Stimulated activated CD4-positive, alpha-beta T cell treated with anti-CD3 and anti-CD28 coated beads, Interleukin-15, amount 100 ng/mL, for 24 hours (primary cell): ENCODE results near the gene CTSO.

Source experiments
- DNase-seq: peaks from one replicate; pipeline ENCODE4 v3.0.0-alpha.2; 2020

Gene CTSO, protein sequence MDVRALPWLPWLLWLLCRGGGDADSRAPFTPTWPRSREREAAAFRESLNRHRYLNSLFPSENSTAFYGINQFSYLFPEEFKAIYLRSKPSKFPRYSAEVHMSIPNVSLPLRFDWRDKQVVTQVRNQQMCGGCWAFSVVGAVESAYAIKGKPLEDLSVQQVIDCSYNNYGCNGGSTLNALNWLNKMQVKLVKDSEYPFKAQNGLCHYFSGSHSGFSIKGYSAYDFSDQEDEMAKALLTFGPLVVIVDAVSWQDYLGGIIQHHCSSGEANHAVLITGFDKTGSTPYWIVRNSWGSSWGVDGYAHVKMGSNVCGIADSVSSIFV

DNA sequence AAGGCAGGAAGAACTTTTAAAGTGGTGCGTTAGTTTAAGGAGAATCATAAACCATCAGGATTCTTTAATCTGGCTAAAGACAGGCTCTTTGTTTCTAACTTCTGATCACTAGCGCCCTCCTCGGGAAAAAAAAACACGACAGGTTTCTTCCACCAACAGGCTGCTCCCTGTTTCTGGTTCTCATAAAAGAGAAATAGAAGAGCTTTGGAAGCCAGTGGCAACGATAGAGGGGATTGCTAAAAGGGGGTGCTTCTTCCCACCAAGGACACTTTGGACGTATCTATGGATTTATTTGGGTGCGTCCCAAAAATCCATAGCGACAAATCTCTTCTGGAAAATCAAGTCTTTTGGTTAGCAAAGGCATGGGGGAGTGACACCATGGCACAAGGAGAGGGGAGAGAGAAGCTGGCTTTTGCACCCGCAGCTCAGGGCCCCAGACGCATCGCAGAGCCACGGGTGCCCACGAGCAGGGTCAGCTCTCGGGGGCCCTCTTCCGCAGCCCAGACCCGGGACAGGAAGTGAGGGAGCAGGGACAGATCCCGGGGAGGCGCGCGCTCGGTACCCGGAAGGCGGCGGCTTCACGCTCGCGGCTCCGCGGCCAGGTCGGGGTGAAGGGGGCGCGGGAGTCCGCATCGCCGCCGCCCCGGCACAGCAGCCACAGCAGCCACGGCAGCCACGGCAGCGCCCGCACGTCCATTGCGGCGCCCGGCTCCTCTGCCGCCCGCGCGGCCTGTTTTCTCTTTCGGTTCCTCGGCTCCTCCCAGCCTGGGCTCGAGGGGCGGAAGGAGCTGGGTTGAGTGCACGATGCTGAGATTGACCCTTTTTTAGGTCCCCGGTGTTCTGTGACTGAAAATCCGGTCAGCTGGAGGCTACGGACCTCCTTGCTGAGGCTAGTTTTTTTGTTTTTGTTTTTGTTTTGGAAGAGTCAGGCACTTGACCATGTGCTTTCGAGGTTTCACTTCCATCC is at the start of gene CTSO:
Gene CTSO (minus strand): TSS at position 716 of the 967 bp plus-strand sequence. CDS start 19 bp downstream, at position 697.
- DNase-seq: peak; percentile 78

DNA sequence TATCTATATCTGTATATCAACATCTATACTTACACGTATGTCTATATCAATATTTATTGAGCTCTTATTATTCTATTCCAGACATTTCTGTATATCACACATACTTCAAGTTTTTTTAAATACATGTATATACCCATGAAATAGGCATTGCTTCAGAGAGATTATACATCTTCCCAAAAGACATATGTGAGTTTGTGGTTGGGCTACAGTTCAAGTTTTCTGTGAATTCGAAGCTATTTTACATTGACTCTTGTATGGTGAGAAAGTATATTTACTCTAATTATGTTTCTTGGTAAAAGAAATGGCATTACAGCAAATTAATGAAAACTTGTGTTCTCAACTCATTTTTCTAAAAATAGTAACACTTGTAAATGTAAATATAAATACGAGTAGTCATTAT is 46.8 kb upstream of the CTSO start:
- no peak for DNase-seq

DNA sequence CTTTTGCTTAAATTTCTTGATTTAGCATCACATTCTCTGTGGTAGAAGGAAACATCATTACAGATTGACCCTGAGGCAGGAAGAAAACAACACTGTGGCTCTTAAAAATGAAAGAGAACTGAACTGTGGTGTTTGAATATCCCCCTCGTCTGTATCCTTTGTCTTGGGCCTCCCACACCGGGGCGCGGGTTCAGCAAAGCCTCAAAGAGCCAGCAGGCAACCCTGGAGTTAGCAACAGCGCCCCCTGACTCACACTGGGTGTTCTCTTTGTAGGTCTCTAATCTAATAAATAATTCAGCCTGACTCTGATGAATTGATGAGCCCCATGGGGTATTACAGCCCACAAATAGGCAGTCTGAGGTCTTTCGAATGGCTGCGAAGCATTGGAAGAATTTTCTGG is 46.1 kb upstream of the CTSO start:
- peak; percentile 2 for DNase-seq

DNA sequence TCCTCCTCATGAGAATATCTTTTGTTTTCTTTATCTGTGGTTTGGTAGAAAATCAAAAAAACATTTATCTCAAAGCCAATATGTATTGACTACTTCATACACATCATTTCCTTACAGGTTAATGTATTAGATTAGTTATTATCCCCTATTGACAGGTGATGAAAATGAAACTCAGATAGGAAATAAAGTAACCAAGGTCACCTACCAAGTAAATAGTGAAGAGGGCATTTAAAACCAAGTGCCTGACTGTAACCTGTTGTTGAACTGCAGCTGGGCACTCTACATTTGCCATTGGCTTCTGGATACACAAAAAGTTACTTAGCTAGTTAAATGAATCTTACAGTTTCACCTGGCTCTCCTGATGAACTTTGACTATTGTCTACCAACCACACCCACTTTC is 41.4 kb upstream of the CTSO start:
- no peak for DNase-seq

DNA sequence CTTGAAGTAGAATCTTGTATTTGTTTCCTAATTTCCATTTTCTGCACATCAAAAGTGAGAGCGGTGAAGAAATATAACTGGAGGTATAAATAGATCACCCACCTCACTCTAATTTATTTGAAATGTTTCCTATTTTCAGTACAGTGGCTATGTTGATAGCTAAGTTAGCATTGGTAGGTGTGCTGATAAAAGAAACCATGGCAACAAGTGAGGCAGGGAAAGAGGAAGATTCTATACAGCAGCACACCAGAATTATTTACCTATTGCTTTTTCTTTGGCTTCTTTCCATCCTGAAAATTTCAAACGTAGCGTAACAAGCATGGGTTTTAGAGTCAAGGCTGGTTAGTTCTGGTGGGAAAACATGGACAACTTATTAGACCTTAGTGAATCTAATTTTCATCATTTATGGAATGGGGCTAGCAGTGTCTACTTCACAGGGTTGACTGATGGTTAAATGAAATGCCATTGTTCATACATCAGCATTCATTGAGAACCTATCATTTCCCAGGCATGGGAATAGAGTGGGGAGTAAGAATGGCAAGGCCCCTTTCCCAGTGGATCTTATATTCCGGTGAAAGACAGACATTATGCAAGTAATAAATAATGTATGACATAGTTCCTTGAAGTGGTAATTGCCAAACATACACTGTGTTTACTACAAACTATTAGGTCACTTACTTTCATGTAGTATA is 30.6 kb upstream of the CTSO start:
- DNase-seq: no peak

DNA sequence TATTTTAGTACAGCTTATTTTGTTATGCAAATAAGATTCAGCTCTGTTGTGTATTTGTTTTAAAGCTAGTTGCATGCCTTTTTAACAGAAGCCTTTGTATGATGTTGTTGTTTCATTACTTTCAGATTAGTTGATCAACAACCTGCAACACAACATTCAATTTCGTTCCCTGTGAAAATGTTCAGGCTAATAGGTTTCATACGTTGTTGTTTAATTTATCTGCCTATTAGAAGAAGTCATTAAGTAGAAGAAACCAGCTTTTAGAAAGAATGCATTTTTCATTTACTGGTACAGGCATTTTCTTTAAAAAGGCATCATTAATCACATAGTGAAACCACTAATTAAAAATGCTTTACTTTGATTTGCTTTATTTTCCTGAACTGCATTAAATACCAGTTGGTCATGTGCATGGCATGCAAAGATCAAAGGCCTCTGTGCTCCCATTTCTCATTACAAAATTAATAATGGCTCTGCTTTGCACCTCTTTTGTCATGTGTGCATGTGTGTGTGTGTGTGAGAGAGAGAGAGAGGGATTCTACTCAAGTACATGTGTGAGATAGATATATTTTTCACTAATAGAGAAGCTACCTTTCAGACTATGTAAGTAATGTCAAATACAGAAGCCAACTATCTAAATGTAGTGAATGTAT is 29.2 kb upstream of the CTSO start:
- DNase-seq: no peak

DNA sequence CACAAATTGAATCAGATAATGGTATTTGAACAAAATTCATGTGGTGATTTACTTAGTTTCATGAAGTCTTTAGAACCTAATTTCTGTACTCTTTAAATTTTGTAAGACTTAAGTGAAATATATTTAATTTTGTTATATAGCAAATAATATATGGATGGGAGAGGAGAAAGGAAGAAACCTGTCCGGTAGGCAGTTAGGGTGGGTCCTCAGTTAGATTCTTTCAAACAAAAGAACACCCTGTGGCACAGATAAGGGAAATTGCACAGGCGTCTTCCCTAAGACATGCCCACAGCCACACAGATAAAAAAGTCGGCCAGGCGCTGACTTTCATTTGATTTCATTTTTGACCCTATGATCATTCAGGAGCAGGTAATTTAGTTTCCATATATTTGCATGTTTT is 25.1 kb upstream of the CTSO start:
- DNase-seq: no peak

DNA sequence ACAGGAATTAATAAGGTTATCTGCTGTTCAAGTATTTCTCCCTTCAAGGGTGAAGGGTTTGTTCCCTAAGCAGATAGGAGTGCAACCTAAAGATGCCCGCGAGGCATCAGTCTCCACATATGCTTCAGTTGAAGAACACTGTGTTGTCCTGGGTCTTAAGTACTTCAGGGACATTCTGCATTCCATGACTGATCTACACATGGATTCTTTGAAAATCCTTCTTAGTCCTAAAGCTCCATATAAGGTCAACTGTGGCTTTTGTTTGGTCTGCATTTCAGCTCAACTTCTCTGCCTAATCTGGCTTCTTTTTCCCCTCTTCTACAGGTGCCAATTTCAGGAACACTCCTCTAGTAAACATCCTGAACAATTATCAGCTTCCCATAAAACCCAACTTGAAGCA is 21.8 kb upstream of the CTSO start:
- DNase-seq: no peak

DNA sequence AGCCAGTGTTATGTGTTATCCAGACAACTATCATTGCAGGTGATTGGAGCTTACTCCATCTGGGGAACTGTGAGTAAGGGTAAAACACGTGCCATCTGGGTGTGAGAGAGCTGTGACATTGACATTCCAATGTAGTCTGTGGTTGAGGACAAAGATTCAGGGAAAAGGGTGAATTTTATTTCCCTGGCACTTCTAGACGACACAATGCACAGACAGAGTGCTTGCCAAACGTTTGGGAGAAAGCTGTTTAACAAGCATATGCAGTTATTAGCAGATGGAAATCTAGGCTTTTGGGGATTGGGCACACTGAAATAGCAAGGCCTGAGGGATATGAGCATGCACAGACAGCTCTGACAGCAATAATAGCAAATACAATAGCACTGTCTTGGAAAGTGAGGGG is 21.3 kb upstream of the CTSO start:
- no peak for DNase-seq

DNA sequence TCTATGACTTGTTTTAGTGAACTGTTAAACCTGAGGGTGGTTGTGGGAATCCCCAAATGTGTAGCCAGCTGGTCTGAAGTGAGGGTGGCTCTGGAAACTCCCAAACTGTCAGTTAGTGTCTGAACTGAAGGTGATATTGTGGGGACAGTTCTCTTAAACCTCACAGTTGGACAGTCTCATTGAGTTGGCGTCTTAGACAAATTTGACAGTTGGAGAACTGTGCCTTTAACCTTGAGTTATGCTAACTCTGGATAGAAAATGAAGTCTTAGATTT is 20.7 kb upstream of the CTSO start:
- no peak for DNase-seq

DNA sequence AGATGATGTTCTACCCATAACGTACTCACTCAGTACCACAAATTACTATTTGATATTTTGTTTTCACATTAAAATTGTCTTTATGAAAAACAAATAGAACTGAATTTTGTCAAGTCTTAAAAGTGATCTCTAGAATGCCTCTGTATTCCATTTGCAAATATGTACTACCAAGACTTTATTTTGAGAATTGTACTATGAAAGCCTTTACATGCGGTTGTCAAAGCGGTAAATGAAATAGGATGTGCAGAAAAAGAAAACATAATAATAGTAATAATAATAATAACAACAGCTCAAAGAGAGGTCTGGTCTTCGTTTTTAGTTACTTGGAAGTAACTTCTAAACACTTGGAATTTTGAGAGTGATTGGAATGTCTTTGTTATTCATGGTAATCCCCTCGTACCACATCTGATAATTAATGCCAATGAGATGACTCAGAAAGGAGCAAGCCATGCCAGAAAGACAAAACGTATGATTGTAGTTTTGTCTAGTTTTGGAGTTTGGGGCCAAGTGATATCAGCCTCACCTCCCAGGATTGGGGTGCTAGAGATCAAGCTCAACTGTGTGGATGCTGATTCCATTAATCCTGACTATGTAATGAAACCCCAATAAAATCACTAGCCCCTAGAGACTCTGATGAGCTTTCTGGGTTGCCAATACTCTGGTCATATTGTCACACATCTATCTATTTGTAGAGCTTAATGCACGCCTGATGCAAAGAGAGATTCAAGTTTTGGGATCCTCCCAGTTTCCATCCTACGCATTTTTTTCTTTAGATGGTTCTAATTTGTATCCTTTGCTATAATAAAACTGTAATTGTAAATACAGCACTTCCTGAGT is 20.2 kb upstream of the CTSO start:
- DNase-seq: no peak

DNA sequence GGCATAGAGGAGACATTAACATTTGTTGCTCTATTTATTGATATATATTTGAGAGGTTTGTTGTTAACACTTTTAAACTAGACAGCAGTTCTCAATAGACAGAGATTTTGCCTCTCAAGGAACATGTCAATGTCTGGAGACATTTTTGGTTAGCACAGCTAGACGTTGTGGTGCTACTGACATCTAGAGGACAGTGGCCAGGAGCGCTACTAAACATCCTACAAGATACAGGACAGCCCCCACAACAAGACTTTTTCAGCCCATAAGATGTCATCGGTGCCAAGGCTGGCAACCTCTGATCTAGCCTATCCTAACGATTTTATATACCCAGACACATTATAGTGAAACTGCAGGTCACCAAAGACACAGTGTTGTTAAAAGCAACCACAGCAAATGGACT is 18.4 kb upstream of the CTSO start:
- no peak for DNase-seq

DNA sequence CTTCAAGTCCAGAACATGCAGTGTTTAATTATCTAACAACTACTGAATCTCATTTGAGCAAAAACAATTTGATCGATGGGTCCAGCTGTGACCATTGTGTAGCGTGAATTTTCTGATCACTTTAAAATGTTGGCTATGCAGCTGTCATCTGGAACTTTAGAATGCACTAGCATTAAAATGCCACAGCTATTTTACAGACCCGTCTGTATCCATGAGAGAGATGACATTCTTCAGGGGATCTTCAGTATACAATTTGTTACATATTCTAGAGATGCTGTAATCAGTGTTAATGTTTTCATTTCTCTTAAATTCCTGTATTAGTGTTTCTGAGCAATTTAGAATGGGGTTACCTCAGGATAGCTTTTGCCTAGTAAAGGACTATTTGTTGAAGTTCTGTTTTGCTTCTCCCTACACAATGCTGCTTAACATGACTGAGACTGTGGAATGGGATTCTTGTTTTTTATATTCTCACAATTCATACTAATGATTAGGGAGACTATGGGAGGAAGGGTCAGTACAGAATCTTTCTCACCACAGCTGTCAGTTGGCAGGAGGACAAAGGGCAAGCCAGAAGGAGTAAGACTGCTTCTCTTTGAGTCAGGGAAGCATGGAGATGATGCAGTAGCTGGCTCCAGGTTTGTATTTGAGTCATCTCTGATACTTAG is 13.2 kb upstream of the CTSO start:
- DNase-seq: no peak

DNA sequence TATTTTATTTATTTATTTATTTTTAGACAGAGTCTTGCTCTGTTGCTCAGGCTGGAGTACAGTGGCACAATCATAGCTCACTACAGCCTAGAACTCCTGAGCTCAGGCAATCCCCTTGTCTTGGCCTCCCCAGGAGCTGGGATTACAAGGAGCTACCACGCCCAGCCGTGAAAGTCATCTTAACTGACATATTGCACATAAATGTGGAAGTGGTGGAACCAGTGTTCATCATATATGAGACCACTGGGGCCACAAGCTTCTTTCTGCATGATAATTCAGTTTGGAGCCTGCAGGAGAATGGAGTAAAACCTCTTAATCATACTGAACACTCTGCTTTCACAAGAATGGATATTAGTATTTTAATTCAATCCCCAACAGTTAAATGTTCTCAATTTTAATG is 12.5 kb upstream of the CTSO start:
- no peak for DNase-seq

DNA sequence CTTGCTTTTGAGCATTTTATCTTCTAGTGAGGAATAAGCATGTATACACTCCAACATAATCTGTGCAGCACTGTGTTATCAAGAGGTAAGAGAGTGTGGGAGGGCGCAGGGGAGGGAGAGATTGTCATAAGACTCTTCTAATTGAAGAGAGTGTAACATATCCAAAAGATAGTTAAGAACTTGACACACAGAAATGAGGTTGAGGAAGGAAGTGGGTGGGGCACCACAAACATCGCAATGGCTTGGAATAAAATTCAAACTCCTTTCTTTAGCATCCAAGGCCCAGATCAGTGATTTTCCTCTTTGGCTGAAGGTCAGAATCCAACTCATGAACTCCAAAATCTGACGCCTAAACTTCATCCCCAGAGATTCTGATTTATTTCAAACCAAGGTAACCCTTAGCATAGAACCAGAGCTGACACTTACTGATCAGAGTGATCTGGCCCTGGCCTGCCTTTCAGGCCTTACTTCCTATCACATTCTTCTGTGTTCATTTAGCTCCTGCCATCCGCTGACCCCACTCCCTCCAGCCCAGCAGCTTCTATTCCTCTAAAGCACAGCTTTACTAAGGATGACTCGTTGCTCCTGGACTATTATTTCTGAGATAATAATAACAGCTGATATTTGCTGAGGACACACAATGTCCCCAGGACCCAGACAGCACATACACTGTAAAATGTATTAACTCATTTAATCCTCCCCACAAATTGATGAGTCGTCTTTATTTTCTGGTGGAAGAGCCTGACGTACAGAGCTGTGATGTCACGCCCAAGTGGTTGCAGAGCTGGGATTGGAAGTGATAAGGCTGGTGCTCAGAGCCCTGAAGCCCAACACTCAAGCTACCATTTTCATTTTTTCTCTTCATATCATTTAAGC is 10.6 kb upstream of the CTSO start:
- DNase-seq: no peak

DNA sequence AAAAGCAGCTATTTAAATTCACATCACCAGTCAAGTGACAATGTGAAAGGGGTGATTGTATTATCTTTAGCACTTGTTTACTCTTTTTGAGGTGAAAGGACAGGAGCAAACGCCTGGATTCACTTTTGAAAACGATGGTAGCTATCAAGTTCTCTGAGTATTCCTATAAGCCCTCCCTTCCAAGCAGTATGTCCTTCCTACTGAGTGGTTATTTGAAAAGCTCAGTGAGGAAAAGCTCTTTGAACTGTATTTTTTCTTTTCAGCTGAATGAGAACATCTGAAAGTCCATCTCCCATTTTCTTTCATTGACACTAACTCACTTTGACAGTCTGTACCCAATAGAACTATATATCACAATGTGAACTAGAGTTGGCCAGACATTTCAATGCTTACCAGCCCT is 9.1 kb upstream of the CTSO start:
- DNase-seq: no peak

DNA sequence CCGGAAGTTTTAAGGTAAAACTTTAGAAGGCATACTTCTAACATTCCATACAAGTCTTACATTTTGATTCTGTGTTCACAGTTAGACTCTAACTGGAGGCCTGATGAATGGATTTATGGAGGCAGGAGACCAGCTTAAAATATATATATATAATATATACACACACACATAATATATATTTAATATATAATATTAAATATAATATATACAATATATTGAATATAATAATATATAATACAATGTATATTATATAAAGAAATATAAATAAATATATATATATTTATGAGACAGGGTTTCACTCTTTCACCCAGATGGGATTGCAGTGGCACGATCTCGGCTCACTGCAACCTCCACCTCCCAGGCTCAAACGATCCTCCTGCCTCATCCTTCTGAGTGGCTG is 7.9 kb upstream of the CTSO start:
- no peak for DNase-seq

DNA sequence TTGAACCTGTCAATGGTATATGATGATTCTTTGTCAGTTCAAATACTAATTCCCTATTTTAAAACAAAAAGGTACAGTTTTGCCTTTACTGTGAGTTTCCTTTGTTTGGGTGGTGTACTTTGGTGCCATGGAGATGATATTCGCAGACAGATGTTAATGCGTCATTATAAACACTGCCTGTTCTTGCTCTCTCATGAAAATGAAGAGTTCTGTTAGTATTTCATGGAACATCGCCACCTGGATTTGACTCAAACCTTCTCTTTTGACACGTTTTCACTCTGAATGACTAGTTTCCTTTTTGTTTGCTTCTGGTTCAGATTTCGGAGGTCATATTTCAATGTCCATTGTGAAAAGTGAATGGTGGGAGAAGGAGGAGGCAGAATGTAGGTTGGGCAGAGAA is 6.9 kb upstream of the CTSO start:
- DNase-seq: no peak

DNA sequence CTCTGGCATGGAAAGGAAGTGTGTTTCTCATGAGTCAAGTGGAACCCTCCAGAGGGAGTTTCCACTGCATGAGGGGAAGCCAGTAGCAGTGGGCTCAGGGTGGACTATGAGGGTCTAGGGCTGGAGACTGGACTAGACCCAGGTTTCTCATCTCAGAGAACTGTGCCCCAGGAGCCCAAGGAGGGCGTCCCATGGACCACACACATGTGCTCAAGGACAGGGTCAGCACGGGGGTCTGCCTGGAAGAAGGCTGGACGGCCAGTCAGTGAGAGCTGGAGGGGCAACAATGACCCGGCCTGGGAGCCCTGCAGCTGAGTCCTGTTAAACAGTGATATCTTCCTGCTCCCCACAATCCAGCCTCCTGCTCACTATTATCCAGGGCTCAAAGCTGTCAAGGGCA is 5.8 kb upstream of the CTSO start:
- DNase-seq: no peak

DNA sequence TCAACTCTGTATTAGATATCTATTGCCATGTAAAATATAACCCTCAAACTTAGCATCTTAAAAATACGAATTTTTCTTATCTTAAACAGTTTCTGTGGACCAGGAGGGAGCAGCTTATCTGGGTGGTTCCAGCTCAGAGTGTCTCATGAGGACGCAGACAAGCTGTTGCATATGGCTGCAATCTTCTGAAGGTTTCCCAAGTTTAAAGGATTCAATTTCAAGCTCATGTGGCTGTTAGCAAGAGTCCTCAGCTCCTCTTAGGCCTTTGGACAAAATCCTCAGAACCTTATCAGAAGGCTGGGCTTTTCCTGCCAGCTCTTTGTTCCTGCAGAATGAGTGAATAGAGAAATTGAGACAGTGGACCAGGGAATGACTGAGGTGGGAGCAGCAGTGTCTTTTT is 2.8 kb upstream of the CTSO start:
- DNase-seq: no peak

DNA sequence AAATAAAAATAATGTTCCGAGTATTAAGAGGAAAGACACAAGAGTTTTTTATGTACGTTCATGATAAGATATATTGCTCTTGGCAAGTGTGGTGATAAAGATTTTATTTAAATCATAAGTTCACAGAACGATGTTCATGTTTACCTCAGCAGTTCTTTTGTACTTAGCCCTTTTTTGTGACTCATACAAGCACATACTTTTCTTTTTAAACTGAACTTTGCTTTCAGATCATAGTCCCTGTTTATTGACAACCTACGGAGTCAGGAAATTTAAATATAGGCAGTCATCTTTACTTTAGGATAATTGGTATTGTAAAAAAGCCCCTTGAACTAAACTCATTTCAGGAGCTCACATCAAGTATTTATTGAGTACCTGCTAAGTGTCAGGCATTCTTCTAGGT is 1.3 kb upstream of the CTSO start:
- DNase-seq: no peak
